ENCODE measurements around the gene TC2N. TPM values are rescaled to one million over a fixed set of nuclear protein-coding genes. Genes with fewer than 3 reads are reported as not detected.
A peak's percentile ranks its signal among the peaks of the same experiment; 100 is the strongest.

The TC2N gene
- total and polyA plus RNA-seq, 2 donors (not counting 3 experiments of a cell fraction or from before 2014, with no cell fraction given), result 0.40 TPM; not detected in 1

- Histone ChIP-seq H3K9me1 (replicated peaks; ENCODE audit: control insufficient read depth, extremely low read depth, insufficient read depth, low read length) (no peaks in the 10 kb centered on the region), H3K4me2 (ENCODE audit: insufficient read depth, low read length) (peak overlapping the region; percentile 40), H3K4me3 (replicated peaks in 1 of 3; ENCODE audit: insufficient read depth in 1 of 3, low read depth in 1 of 3, low read length in 3 of 3) (no peak overlapping the region), H3K9me3 (replicated peaks; ENCODE audit: control insufficient read depth, insufficient read depth, low read length) (no peaks in the 10 kb centered on the region), H3K27ac (ENCODE audit: insufficient read depth, low read depth, low read length) (no peak overlapping the region), H3K9ac (replicated peaks; ENCODE audit: extremely low read depth, insufficient read depth, low read length) (no peak overlapping the region), H3K27me3 (ENCODE audit: control insufficient read depth in 2 of 2, insufficient read depth in 2 of 2, low read length in 2 of 2) (peaks cover 22 to 46% of the 10 kb centered on the region in 2 experiments), H3K36me3 (ENCODE audit: control insufficient read depth in 2 of 2, extremely low read depth in 1 of 2, insufficient read depth in 2 of 2, low read length in 2 of 2) (no peaks in the 10 kb centered on the region), H2AFZ (ENCODE audit: low read depth, low read length) (peak overlapping the region; percentile 52), H3K4me1 (ENCODE audit: control insufficient read depth, extremely low read depth, insufficient read depth, low read length) (no peaks in the 10 kb centered on the region), H3K79me2 (ENCODE audit: control insufficient read depth, insufficient read depth, low read length) (no peaks in the 10 kb centered on the region), H4K20me1 (replicated peaks; ENCODE audit: control insufficient read depth, extremely low read depth, insufficient read depth, low read length) (no peaks in the 10 kb centered on the region)
- no peak for TF ChIP-seq JUN (IDR thresholded peaks at IDR 0.05; ENCODE audit: borderline replicate concordance, insufficient read depth, insufficient read length, low read depth)
- TF ChIP-seq EZH2 (IDR thresholded peaks at IDR 0.05; ENCODE audit: borderline replicate concordance, low read depth, low read length, severe bottlenecking), result peak; percentile 94
- DNase-seq (ENCODE audit: low read depth, low spot score), result no peak
- dilution Hi-C loops (cut with MboI; ENCODE audit: extremely low pct_ligation_motif_present, low sequenced_read_pairs) (no loop called here), intact Hi-C loops (cut with micrococcal nuclease) (loop anchor here (5.0 kb wide), 1 partner anchor 161 kb away; no protein-coding TSS in a partner anchor)
- ChIA-PET CTCF (interaction anchor here (1.0 to 1.5 kb wide), 3 partner anchors 10 to 88 kb away, joined by 3 to 4 read pairs (median 3); no protein-coding TSS in a partner anchor), POLR2A (no interaction called here)
- BruUV-seq (replicated peaks), result no TSS peak
- no peak for FAIRE-seq
Measured at GRCh38 chr14:91835920-91836843, 31.2 kb downstream of the TC2N start.

- intact Hi-C loops (cut with micrococcal nuclease), result loop anchor here (5.0 kb wide), 1 partner anchor 162 kb away; no protein-coding TSS in a partner anchor
- TF ChIP-seq CTCF (IDR thresholded peaks at IDR 0.05; ENCODE audit: extremely low read depth in 1 of 2, insufficient read depth in 1 of 2, low read depth in 1 of 2, low read length in 2 of 2) (no peak), EZH2 (IDR thresholded peaks at IDR 0.05; ENCODE audit: borderline replicate concordance, low read depth, low read length, severe bottlenecking) (no peak), MAX (IDR thresholded peaks at IDR 0.05; ENCODE audit: insufficient read depth, insufficient read length) (no peak), POLR2A (IDR thresholded peaks at IDR 0.05; ENCODE audit: low read depth, low read length) (no peak), MYC (IDR thresholded peaks at IDR 0.05; ENCODE audit: low read depth, low read length) (no peak), POLR2AphosphoS5 (IDR thresholded peaks at IDR 0.05; ENCODE audit: insufficient read depth, low read depth, low read length) (no peak), GATA2 (IDR thresholded peaks at IDR 0.05; ENCODE audit: insufficient read depth, insufficient read length, low read depth, low read length) (no peak), FOS (IDR thresholded peaks at IDR 0.05; ENCODE audit: borderline replicate concordance, insufficient read depth, low read length) (no peak), JUN (IDR thresholded peaks at IDR 0.05; ENCODE audit: borderline replicate concordance, insufficient read depth, insufficient read length, low read depth) (no peak)
- no peaks in the 10 kb centered on the region for H3K36me3 ChIP-seq (ENCODE audit: control insufficient read depth in 2 of 2, extremely low read depth in 1 of 2, insufficient read depth in 2 of 2, low read length in 2 of 2)
- ChIA-PET POLR2A (no interaction called here), CTCF (interaction anchor here (1.0 to 1.5 kb wide), 3 partner anchors 9 to 89 kb away, joined by 3 to 4 read pairs (median 3); no protein-coding TSS in a partner anchor)
- DNase-seq (ENCODE audit: low read depth, low spot score), result no peak
- H3K27me3 ChIP-seq (ENCODE audit: control insufficient read depth in 2 of 2, insufficient read depth in 2 of 2, low read length in 2 of 2), result peaks cover 22 to 50% of the 10 kb centered on the region in 2 experiments
- no peaks in the 10 kb centered on the region for H3K9me1 ChIP-seq (replicated peaks; ENCODE audit: control insufficient read depth, extremely low read depth, insufficient read depth, low read length)
- FAIRE-seq, result no peak
- no peak overlapping the region for H3K27ac ChIP-seq (ENCODE audit: insufficient read depth, low read depth, low read length)
- no peak overlapping the region for H3K9ac ChIP-seq (replicated peaks; ENCODE audit: extremely low read depth, insufficient read depth, low read length)
- H3K9me3 ChIP-seq (replicated peaks; ENCODE audit: control insufficient read depth, insufficient read depth, low read length), result no peaks in the 10 kb centered on the region
- H4K20me1 ChIP-seq (replicated peaks; ENCODE audit: control insufficient read depth, extremely low read depth, insufficient read depth, low read length), result no peaks in the 10 kb centered on the region
- no peaks in the 10 kb centered on the region for H3K79me2 ChIP-seq (ENCODE audit: control insufficient read depth, insufficient read depth, low read length)
- BruUV-seq (replicated peaks), result no TSS peak
- H3K4me1 ChIP-seq (ENCODE audit: control insufficient read depth, extremely low read depth, insufficient read depth, low read length), result no peaks in the 10 kb centered on the region
- no peak overlapping the region for H2AFZ ChIP-seq (ENCODE audit: low read depth, low read length)
- H3K4me2 ChIP-seq (ENCODE audit: insufficient read depth, low read length), result no peak overlapping the region
- dilution Hi-C loops (cut with MboI; ENCODE audit: extremely low pct_ligation_motif_present, low sequenced_read_pairs), result no loop called here
- H3K4me3 ChIP-seq (replicated peaks in 1 of 3; ENCODE audit: insufficient read depth in 1 of 3, low read depth in 1 of 3, low read length in 3 of 3), result no peak overlapping the region
Measured at GRCh38 chr14:91835197-91835919, 32.0 kb downstream of the TC2N start.

All from endothelial cell of umbilical vein (primary cell).